NCI-H510A (cell line): Measurements from ENCODE around the gene PBX3.

Experiments used
- DNase-seq: peaks from one replicate; lab custom pipeline; 2025; lab: John Stamatoyannopoulos, UW

Gene PBX3

DNA sequence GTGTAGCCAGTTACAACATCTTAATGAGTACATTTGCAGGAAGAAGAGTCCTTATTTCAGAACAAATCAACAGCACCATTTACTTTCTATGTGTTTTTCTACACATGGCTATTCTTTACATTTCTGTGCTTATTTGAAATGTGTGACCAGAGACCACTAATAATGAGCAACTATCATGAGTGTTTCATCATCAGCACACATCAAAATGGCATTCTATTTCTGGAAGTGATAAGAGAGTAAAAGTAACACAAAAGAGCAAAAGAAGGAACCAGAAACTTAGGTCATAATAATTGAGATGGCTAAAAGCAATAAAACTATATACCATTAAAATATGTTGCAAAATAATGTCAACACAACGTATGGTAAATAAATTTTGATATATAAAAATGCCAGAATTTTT is 159.7 kb downstream of the PBX3 start:
- no peak for DNase-seq

DNA sequence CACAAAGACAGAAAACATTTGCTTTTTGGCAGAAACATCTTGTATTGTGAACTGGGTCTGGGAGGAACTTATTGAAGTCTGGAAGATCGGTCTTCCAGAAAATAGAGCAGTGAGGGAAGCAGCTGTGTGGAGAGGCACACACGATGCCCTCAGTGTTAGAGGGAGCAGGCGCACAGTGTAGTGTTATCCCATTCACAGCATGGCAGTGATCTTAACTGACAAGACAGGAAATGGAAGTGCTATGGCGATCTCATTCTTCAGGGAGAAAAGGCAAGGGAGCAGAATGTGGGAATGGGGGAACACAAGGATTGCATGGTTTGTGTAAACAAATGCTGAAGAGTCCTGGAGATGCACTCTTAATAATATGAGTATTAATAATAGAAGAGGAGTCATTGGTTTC is 161.0 kb downstream of the PBX3 start:
- DNase-seq = no peak

GRCh38 chr9:125908966-125909365 is 161.8 kb downstream of the PBX3 start:
- DNase-seq = no peak

- DNase-seq = no peak
Observed at GRCh38 chr9:125909459-125909858, 162.3 kb downstream of the PBX3 start.

GRCh38 chr9:125910286-125910685 is 163.1 kb downstream of the PBX3 start:
- no peak for DNase-seq

DNA sequence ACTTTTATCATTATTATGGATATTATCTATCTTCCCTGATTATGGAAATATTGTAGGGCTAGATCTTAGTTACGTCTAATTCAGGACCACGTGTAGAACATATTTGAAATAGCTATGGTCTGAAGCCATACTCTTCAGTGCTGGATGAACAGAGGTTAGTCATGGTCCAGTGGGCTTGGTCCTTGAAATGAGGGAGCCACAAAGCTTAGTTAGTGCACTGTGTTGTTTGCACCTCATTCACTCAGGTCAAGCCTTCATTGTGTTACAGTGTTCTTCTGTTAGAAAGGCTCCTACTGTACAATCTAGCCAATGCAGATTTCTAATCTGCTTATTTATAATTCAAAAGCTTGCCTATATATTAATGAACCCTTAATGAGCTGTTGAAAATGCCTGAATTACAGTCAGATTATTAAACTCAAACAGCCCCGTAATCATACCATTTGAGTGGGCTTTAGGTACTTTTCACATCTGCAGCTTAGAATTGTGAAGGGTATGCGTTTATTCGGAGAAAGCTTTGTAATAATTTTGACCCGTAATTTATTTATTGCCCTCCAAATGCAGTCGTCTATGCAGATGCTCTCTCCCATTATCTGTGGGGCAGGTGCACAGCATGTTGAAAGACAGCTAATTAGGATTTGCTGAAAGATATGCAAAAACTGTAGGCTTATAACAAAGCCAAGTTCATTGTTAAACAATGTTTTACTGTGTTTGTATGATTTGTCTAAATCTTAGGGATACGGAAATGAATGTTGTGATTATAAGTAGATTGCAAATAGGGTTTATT is 164.9 kb downstream of the PBX3 start:
- DNase-seq = peak; percentile 40

DNA sequence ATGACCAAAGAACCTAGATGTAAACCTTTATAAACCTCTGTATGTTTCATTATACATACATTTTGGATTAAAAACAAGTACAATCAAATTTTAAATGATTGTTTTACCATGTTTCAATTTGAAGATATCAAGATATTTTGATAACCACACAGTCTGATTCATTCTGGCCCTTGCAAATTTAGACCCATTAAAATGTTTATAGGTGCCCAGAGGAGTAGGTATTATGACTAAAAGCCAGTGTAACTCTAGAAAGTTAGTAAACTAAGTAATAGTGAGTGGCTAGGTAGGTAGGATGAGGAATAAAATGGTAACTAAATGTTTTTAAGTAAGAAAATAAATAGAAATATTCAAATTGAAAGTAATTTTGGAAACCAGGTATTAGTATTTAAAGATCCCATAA is 165.5 kb downstream of the PBX3 start:
- DNase-seq = no peak

- no peak for DNase-seq
Observed at GRCh38 chr9:125913551-125913950, 166.4 kb downstream of the PBX3 start.

DNA sequence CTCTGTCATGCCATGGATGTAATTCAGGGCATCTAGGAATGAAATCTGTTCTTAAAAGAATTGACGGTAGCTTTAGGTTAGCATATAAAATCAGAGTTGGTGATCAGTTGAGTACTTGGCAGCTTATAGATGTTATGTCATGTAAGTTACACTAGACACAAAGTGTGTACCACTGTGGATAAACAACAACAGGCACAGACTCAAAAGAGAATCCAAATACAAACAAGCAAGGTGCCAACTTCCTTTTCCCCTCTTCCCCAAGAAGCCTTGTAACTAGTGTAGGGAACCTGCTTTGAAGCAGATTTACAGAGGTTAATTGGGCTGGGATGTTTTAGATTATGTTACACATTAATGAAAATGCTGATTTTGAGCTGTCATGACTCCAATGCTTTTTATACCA is 167.2 kb downstream of the PBX3 start:
- no peak for DNase-seq

DNA sequence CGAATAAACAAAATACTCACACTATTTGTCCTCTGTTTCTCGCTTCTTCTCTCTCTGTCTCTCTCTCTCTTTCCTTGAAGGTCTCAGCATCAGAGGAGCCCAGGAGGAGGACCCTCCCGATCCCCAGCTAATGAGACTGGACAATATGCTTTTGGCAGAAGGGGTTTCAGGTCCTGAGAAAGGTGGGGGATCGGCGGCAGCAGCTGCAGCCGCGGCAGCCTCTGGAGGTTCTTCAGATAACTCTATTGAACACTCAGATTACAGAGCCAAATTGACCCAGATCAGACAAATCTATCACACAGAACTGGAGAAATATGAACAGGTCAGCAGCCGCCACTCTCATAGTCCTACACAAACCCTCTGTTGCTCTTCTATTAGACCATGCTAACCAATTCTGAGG is 168.4 kb downstream of the PBX3 start:
- no peak for DNase-seq

DNA sequence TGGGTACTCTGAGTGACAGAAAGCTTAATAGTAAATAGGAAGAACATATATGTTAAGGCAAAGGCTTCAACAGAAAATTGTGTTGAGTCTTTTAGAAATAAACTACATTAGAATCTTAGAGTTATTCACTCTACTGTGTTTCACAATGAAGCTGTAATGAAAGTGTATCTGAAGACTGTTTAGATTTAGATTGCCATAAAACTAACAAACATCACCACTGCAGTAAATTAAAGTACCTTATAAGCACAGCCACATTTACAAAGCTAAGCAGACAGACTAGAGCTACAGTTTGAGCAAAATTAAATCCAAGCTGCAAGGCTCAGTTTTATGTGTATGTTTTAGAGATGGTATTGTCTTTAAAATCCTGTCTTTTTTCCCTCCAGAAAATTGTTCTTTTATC is 172.4 kb downstream of the PBX3 start:
- no peak for DNase-seq

DNA sequence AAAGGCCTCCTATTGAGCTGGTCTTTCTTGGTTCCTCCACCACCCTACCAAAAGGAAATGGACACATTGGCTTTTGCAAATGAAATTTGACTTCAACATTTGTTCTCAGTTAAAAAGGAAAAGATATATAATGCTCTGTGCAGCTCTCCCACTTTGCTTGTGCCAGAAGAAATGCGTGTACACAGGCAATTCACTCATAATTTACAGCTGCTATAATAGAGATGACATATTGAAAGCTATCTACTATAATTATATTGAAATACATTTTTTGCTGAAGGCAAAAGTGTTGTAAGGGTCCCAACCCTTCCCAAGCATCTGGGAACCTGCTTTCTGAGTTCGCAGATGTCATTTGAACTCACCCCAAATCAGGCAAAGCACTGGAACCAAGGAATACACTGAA is 173.2 kb downstream of the PBX3 start:
- no peak for DNase-seq

GRCh38 chr9:125922854-125923253 is 175.7 kb downstream of the PBX3 start:
- DNase-seq = no peak

GRCh38 chr9:125924351-125924750 is 177.2 kb downstream of the PBX3 start:
- DNase-seq = no peak

DNA sequence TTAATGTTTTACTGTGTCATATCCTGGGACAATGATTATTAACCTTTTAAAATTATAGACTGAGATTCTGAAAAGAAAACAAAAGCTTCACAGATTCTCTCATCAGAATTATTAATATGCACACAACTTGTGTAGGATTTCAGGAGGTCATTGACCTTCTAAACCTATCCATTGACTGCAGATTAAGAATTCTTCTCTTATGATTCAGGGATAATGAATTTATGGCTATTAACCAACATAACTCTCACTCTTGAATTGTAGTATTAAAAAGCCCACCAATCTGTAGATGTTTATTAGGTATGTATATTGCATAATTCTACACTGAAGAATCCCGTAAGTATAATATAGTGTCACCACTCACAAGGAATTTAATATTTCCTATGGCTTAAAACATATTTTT is 179.8 kb downstream of the PBX3 start:
- no peak for DNase-seq

DNA sequence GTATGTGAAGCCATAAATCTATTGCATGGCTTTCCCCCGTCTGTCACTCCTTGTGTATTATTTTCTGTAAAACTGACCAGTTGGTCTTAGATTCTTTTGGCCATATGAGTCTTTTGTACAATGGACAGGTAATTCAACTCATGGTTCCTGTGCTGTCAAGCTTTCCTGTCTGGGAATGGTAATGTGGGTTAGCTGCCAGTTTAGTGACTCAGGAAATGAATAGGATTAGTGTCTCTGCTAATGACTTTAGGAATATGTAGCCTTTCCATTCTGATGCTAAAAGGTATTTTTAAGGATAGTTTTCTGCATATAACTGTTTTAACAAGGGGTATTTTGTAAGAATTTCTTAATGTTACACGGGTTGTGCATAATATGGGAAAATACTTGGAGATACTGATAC is 182.7 kb downstream of the PBX3 start:
- no peak for DNase-seq

DNA sequence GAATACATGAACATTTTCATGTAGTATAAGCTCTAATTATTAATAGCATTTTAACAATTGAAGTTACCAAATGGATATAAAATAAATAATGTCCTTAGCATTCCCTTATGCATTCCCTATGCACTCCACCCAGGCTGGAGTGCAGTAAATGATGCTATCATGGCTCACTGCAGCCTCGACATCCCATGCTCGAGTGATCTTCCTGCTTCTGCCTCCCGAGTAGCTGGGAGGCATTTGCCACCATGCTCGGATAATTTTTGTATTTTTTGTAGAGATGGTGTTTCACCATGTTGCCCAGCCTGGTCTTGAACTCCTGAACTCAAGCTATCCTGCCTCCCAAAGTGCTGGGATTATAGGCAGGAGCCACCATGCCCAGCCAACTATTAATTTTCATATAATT is 184.0 kb downstream of the PBX3 start:
- no peak for DNase-seq

DNA sequence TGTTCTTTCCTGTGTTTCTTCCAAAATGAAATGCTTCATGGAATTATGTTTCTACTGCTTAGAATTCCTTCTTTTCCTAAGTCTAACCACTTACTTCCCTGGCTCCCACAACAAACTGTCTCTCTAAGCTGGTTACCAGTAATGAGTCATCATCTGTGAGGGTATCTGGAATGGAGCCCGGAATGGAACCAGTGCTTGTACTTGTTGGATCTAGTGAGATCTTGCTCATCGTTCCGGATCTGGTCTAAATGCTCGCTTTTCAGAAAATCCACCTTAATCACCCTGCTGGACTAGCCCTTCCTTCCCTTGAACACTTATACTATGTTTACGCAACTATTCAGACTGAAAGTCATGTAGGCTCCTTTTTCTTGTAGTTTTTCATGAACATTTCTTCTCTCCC is 184.8 kb downstream of the PBX3 start:
- DNase-seq = no peak

GRCh38 chr9:125932746-125933455 is 185.7 kb downstream of the PBX3 start:
- no peak for DNase-seq

DNA sequence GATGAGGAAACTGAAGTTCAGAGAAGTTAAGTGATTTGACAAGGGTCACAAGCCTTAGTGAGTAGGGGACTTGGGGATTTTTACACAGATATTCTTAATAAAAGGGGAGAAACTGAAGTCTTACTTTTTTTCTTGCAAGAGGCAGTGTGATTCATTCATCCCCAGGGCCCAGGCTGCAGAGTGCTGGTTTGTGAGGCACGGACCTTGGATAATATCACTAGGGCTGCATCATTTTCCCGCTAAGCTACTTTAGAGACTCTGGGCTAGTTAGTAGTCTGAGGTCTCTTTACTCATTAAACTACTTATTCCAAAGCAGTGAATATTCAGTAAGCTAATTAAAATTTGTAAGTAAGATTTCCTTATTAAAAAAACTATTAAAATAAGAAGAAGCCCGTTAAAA is 195.0 kb downstream of the PBX3 start:
- DNase-seq = no peak

DNA sequence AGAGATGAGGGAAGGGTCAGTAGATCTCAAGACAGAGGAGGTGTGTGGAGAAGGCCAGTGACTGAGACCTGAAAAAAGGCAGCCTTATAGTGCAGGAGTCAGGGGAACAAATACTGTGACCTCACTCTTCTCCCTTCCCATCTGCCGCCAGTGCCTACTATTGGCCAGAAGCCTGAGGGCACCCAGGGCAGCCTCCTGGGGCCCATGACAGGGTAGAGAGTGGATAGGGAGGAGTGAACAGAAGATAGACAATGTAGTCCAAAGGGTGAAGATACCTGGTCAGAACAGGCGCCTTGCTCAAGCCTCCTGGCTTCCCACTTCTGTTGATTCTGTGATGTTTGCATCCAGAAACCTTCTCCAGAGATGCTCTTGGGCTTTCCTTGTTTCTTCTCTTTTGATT is 196.7 kb downstream of the PBX3 start:
- no peak for DNase-seq

DNA sequence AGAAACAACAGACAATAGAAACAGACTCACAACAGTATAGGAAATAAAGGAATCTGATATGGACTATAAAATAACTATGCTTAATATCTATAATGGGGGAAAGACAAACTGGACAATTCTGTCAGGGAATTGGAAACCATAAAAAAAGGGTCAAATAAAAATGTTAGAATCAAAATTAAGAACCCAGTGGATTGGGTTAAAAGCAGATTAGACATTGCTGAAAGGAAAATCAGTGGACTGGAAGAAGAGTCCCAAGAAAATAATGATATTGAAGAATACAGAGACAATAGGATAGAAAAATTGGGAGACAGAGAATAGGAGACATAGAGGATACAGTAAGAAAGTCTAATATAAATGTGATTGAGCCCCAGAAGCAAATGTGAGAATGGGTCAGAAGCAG is 199.2 kb downstream of the PBX3 start:
- DNase-seq = no peak

GRCh38 chr9:125948887-125949596 is 201.9 kb downstream of the PBX3 start:
- DNase-seq = no peak
